HepG2 (cell line): ENCODE results near the gene SLC45A3. TPM values are rescaled to one million over a fixed set of nuclear protein-coding genes. Genes with fewer than 3 reads are reported as not detected.

Experiments used
- ELF1 ChIP-seq: sonication (generic); formaldehyde crosslinking; IDR thresholded peaks from 2 replicates; pipeline ENCODE4 v1.4.0; 2020; ENCODE audit warnings: missing genetic modification reagents
- HHEX ChIP-seq: IDR thresholded peaks from 2 replicates; pipeline ENCODE4 v1.6.1; 2016; ENCODE audit warnings: control low read depth
- JDP2 ChIP-seq: sonication (generic); formaldehyde crosslinking; IDR thresholded peaks from 2 replicates; pipeline ENCODE4 v1.8.1; 2022; ENCODE audit warnings: missing genetic modification reagents, borderline replicate concordance
- KLF13 ChIP-seq: sonication (generic); formaldehyde crosslinking; IDR thresholded peaks from 2 replicates; pipeline ENCODE4 v1.4.0; 2020; ENCODE audit warnings: mild to moderate bottlenecking, missing genetic modification reagents
- NR3C1 ChIP-seq: sonication (generic); formaldehyde crosslinking; IDR thresholded peaks from 2 replicates; pipeline ENCODE4 v1.4.0; 2020; ENCODE audit warnings: missing genetic modification reagents
- RFX1 ChIP-seq: fragments of 450-650 bp; IDR thresholded peaks from 2 replicates; pipeline ENCODE4 v1.6.1; 2017
- SOX6 ChIP-seq, 2 experiments: fragments of 450-650 bp in 1 of 2; sonication (generic) in 1 of 2; formaldehyde crosslinking in 1 of 2; IDR thresholded peaks; 2 replicates each; pipeline versions ENCODE4 v1.4.0 to v1.6.1; 2017 to 2020; ENCODE audit warnings: antibody characterized with exemption in 1 of 2, mild to moderate bottlenecking in 1 of 2, missing genetic modification reagents in 1 of 2
- SP2 ChIP-seq: sonication (generic); formaldehyde crosslinking; IDR thresholded peaks from 2 replicates; pipeline ENCODE4 v1.5.1; 2020; ENCODE audit warnings: mild to moderate bottlenecking, missing genetic modification reagents
- THYN1 ChIP-seq: sonication (generic); formaldehyde crosslinking; IDR thresholded peaks from 2 replicates; pipeline ENCODE4 v1.8.1; 2023; ENCODE audit warnings: low read depth, mild to moderate bottlenecking, moderate library complexity, missing genetic modification reagents, borderline replicate concordance
- YEATS2 ChIP-seq: sonication (generic); formaldehyde crosslinking; IDR thresholded peaks from 2 replicates; pipeline ENCODE4 v1.4.0; 2020; ENCODE audit warnings: missing genetic modification reagents, borderline replicate concordance
- ZBTB20 ChIP-seq: sonication (generic); formaldehyde crosslinking; IDR thresholded peaks from 2 replicates; pipeline ENCODE4 v1.8.1; 2023; ENCODE audit warnings: missing genetic modification reagents, low read depth, mild to moderate bottlenecking, borderline replicate concordance
- ZNF850 ChIP-seq: sonication (generic); formaldehyde crosslinking; conservative IDR thresholded peaks from 2 replicates; pipeline ENCODE4 v1.9.0; 2021; ENCODE audit warnings: mild to moderate bottlenecking, missing genetic modification reagents
- polyA plus RNA-seq, 8 experiments: library from polyadenylated mRNA; depleted of rRNA in 3 of 8; stranded (reverse) in 7 of 8; unstranded in 1 of 8; fragments of >200 nt; fragmentation: Illumina TruSeq in 4 of 8; extraction: Trizol in 4 of 8; gene quantifications; 2 replicates each; pipeline versions ENCODE4 v1.2.1 to v1.2.3, GENCODE V29; 2011 to 2016; ENCODE audit warnings: low read depth in 4 of 8, missing spikeins in 1 of 8, mixed read lengths in 1 of 8; ENCODE audit not compliant: insufficient read depth in 1 of 8
- total RNA-seq, 5 experiments: library from RNA; depleted of rRNA; stranded (reverse); fragments of >200 nt; fragmentation: Illumina TruSeq; extraction: Trizol; gene quantifications; 2 replicates each; pipeline ENCODE4 v1.2.3, GENCODE V29; 2016; ENCODE audit warnings: low read depth in 1 of 5
- TF ChIP-seq, protein P1 (sequence below): sonication (generic); formaldehyde crosslinking; IDR thresholded peaks from 2 replicates; pipeline ENCODE4 v1.8.0; 2023; ENCODE audit warnings: mild to moderate bottlenecking, missing genetic modification reagents
- TF ChIP-seq, protein P2 (sequence below): IDR thresholded peaks from 2 replicates; pipeline ENCODE4 v1.6.1; 2016; ENCODE audit warnings: mild to moderate bottlenecking, missing biosample characterization, missing genetic modification reagents
- TF ChIP-seq, protein P3 (sequence below): sonication (generic); formaldehyde crosslinking; conservative IDR thresholded peaks from 2 replicates; pipeline ENCODE4 v1.8.0; 2022; ENCODE audit warnings: missing genetic modification reagents
- TF ChIP-seq, protein P4 (sequence below): sonication (generic); formaldehyde crosslinking; IDR thresholded peaks from 2 replicates; pipeline ENCODE4 v1.4.0; 2020; ENCODE audit warnings: mild to moderate bottlenecking, missing genetic modification reagents
- TF ChIP-seq, protein P5 (sequence below): sonication (generic); formaldehyde crosslinking; IDR thresholded peaks from 2 replicates; pipeline ENCODE4 v1.8.1; 2023; ENCODE audit warnings: mild to moderate bottlenecking, moderate library complexity, missing genetic modification reagents
- TF ChIP-seq, protein P6 (sequence below): sonication (generic); formaldehyde crosslinking; IDR thresholded peaks from 2 replicates; pipeline ENCODE4 v1.9.0; 2021; ENCODE audit warnings: missing genetic modification reagents, borderline replicate concordance
- TF ChIP-seq, protein P7 (sequence below): sonication (generic); formaldehyde crosslinking; IDR thresholded peaks from 2 replicates; pipeline ENCODE4 v1.9.0; 2021; ENCODE audit warnings: missing genetic modification reagents, mild to moderate bottlenecking, borderline replicate concordance

Gene SLC45A3
- total and polyA plus RNA-seq, 2 of the 13 experiments (the other 11 are each of a cell fraction or from before 2014, with no cell fraction given): 3.4 to 4.1 TPM

DNA sequence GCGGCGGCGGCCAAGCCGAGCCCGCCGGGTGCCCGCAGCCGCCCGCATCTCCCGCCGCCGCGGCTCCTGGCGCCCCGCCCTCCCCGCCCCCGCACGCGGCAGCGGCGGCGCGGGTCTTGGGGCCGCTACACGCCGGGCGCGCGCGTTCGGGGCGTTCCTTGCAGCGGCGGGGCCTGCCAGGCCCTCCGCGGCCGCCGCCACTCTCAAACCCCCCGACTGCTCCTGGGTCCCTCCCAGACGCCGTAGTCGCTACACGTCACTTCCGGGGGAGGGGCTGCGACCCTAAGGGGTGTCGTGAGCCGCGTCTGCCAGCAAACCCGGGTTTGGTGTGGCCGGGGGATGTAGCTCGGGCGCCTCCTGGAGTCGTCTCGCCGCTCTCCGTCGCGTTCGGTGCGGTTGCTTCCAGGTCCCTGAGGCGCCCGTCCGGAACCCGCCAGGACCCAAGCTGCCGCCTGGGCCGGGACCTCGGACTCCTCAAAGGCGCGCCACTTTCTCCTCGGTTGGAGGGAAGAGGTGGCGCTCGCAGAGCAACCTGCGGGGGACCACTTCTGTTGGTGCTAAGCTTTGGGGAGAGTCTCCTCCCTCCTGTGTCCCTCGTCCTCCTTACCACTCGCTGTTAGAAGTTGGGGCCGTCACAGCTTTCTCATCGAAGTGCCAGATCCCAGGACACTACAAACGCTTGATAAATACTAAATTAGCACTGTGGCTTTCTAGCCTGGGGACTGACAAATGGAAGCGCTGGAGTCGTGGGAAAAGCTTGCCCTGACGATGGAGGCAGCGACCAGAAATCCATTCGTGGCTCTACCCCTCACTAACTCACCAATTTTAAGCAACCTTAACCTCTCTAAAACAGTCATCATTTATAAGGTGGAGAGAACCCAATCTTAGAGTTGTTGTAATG, 48.3 kb downstream of the SLC45A3 start, which contains the start of gene ELK4 (continued):
- TF ChIP-seq SP2 (CRISPR knock-in tag) (peak; percentile 65), HHEX (CRISPR knock-in tag) (no peak), SOX6 (IDR thresholded peaks at IDR 0.05) (no peak), SOX6 (CRISPR knock-in tag; IDR thresholded peaks at IDR 0.05) (peak; percentile 66), ZNF850 (CRISPR knock-in tag) (no peak), RFX1 (no peak), NR3C1 (CRISPR knock-in tag) (no peak), KLF13 (CRISPR knock-in tag) (no peak), THYN1 (CRISPR knock-in tag) (peak; percentile 73; the same call in 1 of the 2 replicates), ELF1 (CRISPR knock-in tag) (peak; percentile 61), ZBTB20 (CRISPR knock-in tag) (no peak; the same call in 1 of the 2 replicates), JDP2 (CRISPR knock-in tag) (no peak; the same call in 1 of the 2 replicates), YEATS2 (peak; percentile 90; the same call in 1 of the 2 replicates)
- TF ChIP-seq, protein P1, sequence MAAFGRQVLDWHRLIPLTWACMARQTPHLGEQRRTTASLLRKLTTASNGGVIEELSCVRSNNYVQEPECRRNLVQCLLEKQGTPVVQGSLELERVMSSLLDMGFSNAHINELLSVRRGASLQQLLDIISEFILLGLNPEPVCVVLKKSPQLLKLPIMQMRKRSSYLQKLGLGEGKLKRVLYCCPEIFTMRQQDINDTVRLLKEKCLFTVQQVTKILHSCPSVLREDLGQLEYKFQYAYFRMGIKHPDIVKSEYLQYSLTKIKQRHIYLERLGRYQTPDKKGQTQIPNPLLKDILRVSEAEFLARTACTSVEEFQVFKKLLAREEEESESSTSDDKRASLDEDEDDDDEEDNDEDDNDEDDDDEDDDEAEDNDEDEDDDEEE (CRISPR knock-in tag): no peak
- TF ChIP-seq, protein P2, sequence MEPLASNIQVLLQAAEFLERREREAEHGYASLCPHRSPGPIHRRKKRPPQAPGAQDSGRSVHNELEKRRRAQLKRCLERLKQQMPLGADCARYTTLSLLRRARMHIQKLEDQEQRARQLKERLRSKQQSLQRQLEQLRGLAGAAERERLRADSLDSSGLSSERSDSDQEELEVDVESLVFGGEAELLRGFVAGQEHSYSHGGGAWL (CRISPR knock-in tag): peak; percentile 80
- TF ChIP-seq, protein P3, sequence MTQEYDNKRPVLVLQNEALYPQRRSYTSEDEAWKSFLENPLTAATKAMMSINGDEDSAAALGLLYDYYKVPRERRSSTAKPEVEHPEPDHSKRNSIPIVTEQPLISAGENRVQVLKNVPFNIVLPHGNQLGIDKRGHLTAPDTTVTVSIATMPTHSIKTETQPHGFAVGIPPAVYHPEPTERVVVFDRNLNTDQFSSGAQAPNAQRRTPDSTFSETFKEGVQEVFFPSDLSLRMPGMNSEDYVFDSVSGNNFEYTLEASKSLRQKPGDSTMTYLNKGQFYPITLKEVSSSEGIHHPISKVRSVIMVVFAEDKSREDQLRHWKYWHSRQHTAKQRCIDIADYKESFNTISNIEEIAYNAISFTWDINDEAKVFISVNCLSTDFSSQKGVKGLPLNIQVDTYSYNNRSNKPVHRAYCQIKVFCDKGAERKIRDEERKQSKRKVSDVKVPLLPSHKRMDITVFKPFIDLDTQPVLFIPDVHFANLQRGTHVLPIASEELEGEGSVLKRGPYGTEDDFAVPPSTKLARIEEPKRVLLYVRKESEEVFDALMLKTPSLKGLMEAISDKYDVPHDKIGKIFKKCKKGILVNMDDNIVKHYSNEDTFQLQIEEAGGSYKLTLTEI (CRISPR knock-in tag): no peak
- TF ChIP-seq, protein P4, sequence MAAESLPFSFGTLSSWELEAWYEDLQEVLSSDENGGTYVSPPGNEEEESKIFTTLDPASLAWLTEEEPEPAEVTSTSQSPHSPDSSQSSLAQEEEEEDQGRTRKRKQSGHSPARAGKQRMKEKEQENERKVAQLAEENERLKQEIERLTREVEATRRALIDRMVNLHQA (CRISPR knock-in tag): no peak
- TF ChIP-seq, protein P5, sequence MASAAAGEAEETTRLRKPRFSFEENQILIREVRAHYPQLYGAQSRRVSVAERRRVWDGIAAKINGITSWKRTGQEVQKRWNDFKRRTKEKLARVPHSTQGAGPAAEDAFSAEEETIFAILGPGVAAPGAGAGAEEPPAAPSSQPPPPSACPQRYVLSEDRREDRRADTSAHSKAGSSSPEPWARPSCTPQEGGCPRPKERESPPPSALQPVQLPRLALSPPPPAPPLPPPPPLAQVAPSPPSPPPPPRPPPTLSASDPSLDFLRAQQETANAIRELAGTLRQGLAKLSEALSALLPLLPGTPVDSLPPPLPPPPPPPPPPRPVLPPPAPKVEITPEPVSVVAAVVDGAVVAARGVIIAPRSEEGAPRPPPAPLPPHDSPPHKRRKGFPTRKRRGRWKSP: 0 out of 2 replicates have a peak, but pooled peaks have one; percentile 37
- TF ChIP-seq, protein P6, sequence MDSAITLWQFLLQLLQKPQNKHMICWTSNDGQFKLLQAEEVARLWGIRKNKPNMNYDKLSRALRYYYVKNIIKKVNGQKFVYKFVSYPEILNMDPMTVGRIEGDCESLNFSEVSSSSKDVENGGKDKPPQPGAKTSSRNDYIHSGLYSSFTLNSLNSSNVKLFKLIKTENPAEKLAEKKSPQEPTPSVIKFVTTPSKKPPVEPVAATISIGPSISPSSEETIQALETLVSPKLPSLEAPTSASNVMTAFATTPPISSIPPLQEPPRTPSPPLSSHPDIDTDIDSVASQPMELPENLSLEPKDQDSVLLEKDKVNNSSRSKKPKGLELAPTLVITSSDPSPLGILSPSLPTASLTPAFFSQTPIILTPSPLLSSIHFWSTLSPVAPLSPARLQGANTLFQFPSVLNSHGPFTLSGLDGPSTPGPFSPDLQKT (CRISPR knock-in tag): 0 out of 2 replicates have a peak, but pooled peaks have one; percentile 58
- TF ChIP-seq, protein P7, sequence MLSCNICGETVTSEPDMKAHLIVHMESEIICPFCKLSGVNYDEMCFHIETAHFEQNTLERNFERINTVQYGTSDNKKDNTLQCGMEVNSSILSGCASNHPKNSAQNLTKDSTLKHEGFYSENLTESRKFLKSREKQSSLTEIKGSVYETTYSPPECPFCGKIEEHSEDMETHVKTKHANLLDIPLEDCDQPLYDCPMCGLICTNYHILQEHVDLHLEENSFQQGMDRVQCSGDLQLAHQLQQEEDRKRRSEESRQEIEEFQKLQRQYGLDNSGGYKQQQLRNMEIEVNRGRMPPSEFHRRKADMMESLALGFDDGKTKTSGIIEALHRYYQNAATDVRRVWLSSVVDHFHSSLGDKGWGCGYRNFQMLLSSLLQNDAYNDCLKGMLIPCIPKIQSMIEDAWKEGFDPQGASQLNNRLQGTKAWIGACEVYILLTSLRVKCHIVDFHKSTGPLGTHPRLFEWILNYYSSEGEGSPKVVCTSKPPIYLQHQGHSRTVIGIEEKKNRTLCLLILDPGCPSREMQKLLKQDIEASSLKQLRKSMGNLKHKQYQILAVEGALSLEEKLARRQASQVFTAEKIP (CRISPR knock-in tag): no peak
